Common myeloid progenitor, CD34-positive (primary cell): ENCODE data around the gene KAZN.

Experiments used
- CTCF ChIA-PET: fragments of 350-600 bp; sonication (Branson Sonifier 250); formaldehyde crosslinking; loops from one replicate; lab custom pipeline; 2021; ENCODE audit warnings: antibody characterized with exemption; lab: Charles Lee
- POLR2A ChIA-PET: fragments of 350-600 bp; sonication (Branson Sonifier 250); formaldehyde crosslinking; loops from one replicate; lab custom pipeline; 2021; ENCODE audit warnings: antibody characterized with exemption; lab: Charles Lee
- DNase-seq, 3 donors: peaks; one replicate each; pipeline versions ENCODE4 v3.0.0 to v3.0.0-alpha.2; 2013
- H3K27ac ChIP-seq, 2 experiments: 1 replicate in 1 of 2; 2 replicates in 1 of 2; pipeline ENCODE4 v1.7.0; 2013; ENCODE audit warnings: inconsistent platforms in 2 of 2, low read length in 2 of 2, mild to moderate bottlenecking in 2 of 2, low read depth in 1 of 2, moderate library complexity in 1 of 2; ENCODE audit not compliant: severe bottlenecking in 2 of 2, insufficient read depth in 1 of 2, poor library complexity in 1 of 2
- H3K27me3 ChIP-seq, 5 experiments: replicated peaks in 2 of 5; 1 replicate in 3 of 5; 2 replicates in 2 of 5; pipeline versions ENCODE4 v1.6.1 to v1.7.0; 2013; ENCODE audit warnings: low read length in 4 of 5, mild to moderate bottlenecking in 2 of 5, moderate library complexity in 2 of 5, inconsistent platforms in 1 of 5; ENCODE audit not compliant: insufficient read depth in 5 of 5, control insufficient read depth in 4 of 5
- H3K36me3 ChIP-seq, 4 experiments: 1 replicate in 2 of 4; 2 replicates in 2 of 4; pipeline versions ENCODE4 v1.6.1 to v1.7.0; 2013; ENCODE audit warnings: low read length in 3 of 4, control low read depth in 1 of 4, mild to moderate bottlenecking in 1 of 4; ENCODE audit not compliant: control insufficient read depth in 4 of 4, insufficient read depth in 4 of 4
- H3K4me1 ChIP-seq, 4 experiments: 1 replicate in 3 of 4; 2 replicates in 1 of 4; pipeline versions ENCODE4 v1.6.1 to v1.7.1; 2013; ENCODE audit warnings: low read length in 3 of 4, mild to moderate bottlenecking in 3 of 4, control low read depth in 1 of 4, inconsistent platforms in 1 of 4, moderate library complexity in 1 of 4; ENCODE audit not compliant: control insufficient read depth in 4 of 4, insufficient read depth in 4 of 4; ENCODE audit errors: control extremely low read depth in 1 of 4
- H3K4me3 ChIP-seq, 7 experiments: 1 replicate in 4 of 7; 2 replicates in 3 of 7; pipeline versions ENCODE4 v1.5.1 to v1.7.0; 2013; ENCODE audit warnings: mild to moderate bottlenecking in 7 of 7, low read length in 6 of 7, moderate library complexity in 6 of 7, inconsistent platforms in 2 of 7, low read depth in 2 of 7, control low read depth in 1 of 7; ENCODE audit not compliant: insufficient read depth in 4 of 7, control insufficient read depth in 1 of 7; ENCODE audit errors: extremely low read depth in 1 of 7
- H3K9me3 ChIP-seq, 5 experiments: 1 replicate in 4 of 5; 2 replicates in 1 of 5; pipeline versions ENCODE4 v1.6.1 to v1.7.1; 2013; ENCODE audit warnings: low read length in 4 of 5, mild to moderate bottlenecking in 2 of 5, inconsistent platforms in 1 of 5, low read depth in 1 of 5, moderate library complexity in 1 of 5; ENCODE audit not compliant: control insufficient read depth in 4 of 5, insufficient read depth in 2 of 5; ENCODE audit errors: control extremely low read depth in 1 of 5
- WGBS: methylation state at CpG from one replicate; pipeline ENCODE4 v1.1.5; 2013; ENCODE audit not compliant: insufficient coverage; 5-methylcytosine and 5-hydroxymethylcytosine counted together

KAZN gene

DNA sequence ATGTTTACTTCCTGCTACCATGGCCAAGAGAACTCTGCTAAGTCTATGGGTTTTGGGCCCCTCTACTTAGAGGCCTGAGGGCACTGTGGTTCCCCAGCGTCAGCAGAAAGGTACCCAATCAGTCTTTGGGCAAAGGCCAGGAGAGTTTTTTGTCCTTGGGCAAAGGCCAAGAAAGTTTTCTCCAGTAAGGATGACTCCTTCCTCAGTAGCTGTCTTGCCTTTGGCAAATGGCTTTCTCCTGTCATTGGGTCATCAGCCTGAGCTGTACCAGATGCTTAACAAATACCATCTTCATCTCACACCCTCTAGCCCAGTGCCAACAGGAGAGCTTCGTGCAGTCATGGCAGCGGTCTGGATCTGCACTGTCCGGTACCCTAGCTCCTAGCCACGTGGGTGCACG lies 355.7 kb downstream of the KAZN start:
- ChIA-PET POLR2A (no interaction called here), CTCF (interaction anchor here (0.7 kb wide), 1 partner anchor 72 kb away, joined by 3 read pairs; no protein-coding TSS in a partner anchor)
- Histone ChIP-seq H3K27me3 (peaks cover 0 to 4% (median 0%) of the 10 kb centered on the region in 5 experiments), H3K27ac (no peak overlapping the region), H3K4me1 (no peaks in the 10 kb centered on the region), H3K36me3 (no peaks in the 10 kb centered on the region), H3K4me3 (no peak overlapping the region), H3K9me3 (peaks cover 0 to 7% (median 0%) of the 10 kb centered on the region in 5 experiments)
- DNase-seq: no peak
- 95% methylated on average over 6 of the region's 6 CpGs for WGBS

DNA sequence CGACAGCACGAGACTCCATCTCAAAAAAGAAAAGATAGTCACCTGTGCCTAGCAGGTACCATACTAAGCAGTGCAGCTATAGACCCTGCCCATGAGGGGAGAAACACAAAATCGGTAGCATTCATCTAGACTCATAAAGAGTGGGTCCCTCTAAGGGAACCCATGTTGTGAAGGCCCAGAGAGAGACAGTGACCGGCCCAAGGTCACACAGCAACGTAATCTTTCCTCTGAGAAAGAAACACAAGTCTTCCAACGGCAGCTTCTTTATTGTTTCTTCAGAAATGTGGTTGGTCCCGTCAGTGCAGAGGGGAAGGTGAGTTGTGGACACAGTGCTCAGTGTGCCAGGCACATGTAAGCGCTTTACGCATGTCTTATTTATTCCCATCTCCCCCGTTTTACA lies 356.4 kb downstream of the KAZN start:
- peaks cover 0 to 4% (median 0%) of the 10 kb centered on the region in 5 experiments for H3K27me3 ChIP-seq
- no peak overlapping the region for H3K27ac ChIP-seq
- POLR2A ChIA-PET: no interaction called here
- H3K36me3 ChIP-seq: no peaks in the 10 kb centered on the region
- peaks cover 0 to 7% (median 0%) of the 10 kb centered on the region in 5 experiments for H3K9me3 ChIP-seq
- no peaks in the 10 kb centered on the region for H3K4me1 ChIP-seq
- WGBS: 96% methylated on average over 9 of the region's 10 CpGs
- CTCF ChIA-PET: no interaction called here
- no peak overlapping the region for H3K4me3 ChIP-seq
- no peak for DNase-seq

DNA sequence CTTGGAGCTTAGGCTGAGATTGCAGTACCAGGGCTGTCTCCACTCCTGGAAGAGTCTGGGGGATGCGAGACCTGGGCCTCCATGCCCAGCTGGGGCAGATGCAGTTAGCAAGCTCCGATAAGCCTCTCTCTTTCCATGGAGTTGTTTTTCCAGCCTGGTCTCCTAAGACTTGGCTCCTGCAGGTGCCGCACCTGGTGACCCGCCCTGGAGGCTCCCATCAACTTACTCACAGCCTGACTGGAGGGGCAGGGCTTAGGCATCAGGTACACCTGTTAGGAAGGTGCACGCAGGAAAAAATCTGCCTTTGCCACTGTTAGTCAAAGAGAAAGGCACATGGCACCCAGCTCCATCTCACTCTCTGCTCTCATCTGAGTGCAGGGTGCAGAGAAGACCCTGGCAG lies 356.9 kb downstream of the KAZN start:
- 100% methylated on average over 5 of the region's 5 CpGs for WGBS
- Histone ChIP-seq H3K27me3 (peaks cover 0 to 4% (median 0%) of the 10 kb centered on the region in 5 experiments), H3K4me3 (no peak overlapping the region), H3K9me3 (peaks cover 0 to 7% (median 0%) of the 10 kb centered on the region in 5 experiments), H3K4me1 (no peaks in the 10 kb centered on the region), H3K36me3 (no peaks in the 10 kb centered on the region), H3K27ac (no peak overlapping the region)
- POLR2A ChIA-PET: no interaction called here
- no peak for DNase-seq
- CTCF ChIA-PET: no interaction called here

DNA sequence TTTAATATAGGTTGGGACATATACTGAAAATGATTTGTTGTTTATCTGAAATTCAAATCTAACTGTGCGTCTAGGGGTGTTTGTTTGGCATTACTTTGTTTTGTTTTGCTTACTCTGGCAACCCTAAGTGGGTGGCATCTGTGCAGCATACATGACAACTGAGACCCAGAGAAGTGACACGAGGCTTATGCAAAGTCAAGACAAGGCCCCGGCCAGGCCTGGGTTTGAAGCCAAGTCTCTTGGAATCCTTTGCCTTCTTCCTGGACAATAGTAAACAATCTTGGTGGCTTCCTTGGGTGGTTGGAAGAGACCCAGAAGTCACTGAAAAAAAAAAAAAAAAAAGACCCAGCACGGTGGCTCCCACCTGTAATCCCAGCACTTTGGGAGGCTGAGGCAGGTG lies 357.5 kb downstream of the KAZN start:
- ChIA-PET POLR2A (no interaction called here), CTCF (interaction anchor here (0.7 kb wide), 1 partner anchor 312 kb away, joined by 3 read pairs; no protein-coding TSS in a partner anchor)
- WGBS: 96% methylated on average over 3 of the region's 4 CpGs
- no peak overlapping the region for H3K27ac ChIP-seq
- H3K36me3 ChIP-seq: no peaks in the 10 kb centered on the region
- H3K4me3 ChIP-seq: no peak overlapping the region
- peaks cover 0 to 2% (median 0%) of the 10 kb centered on the region in 5 experiments for H3K27me3 ChIP-seq
- peaks cover 0 to 7% (median 0%) of the 10 kb centered on the region in 5 experiments for H3K9me3 ChIP-seq
- DNase-seq: no peak
- no peaks in the 10 kb centered on the region for H3K4me1 ChIP-seq

DNA sequence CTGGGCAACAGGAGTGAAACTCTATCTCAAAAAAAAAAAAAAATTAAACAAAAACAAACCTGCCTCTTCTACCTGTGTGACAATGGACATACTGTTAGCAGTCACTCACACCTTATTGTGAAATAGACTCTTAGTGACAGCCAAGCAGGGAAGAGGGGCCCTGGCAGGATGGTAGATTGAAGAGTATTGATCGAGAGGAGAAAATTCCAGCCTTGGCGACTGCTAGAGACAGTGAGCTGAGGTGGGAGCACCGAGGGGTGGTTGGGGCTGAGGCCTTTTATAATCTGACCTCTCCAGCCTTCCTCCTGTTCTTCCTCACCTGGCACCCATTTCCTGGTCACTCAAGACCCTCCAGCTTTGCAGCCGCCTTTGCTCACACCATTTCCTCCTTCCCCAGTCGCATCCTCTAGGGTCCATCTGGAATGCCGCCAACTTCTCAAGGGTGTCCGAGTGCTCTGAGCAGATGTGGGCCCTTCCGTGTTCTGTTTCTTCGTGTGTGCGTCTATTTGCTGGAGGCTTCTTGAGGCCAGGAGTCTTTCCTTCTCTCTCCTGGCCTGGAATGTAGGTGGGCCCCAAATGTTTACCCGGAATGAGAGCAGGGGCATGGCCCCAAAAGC lies 358.2 kb downstream of the KAZN start:
- no peak for DNase-seq
- no peak overlapping the region for H3K4me3 ChIP-seq
- H3K27ac ChIP-seq: no peak overlapping the region
- CTCF ChIA-PET: interaction anchor here (0.7 kb wide), 1 partner anchor 313 kb away, joined by 3 read pairs; no protein-coding TSS in a partner anchor
- POLR2A ChIA-PET: no interaction called here
- H3K27me3 ChIP-seq: no peaks in the 10 kb centered on the region
- peaks cover 0 to 7% (median 0%) of the 10 kb centered on the region in 5 experiments for H3K9me3 ChIP-seq
- no peaks in the 10 kb centered on the region for H3K36me3 ChIP-seq
- 96% methylated on average over 10 of the region's 11 CpGs for WGBS
- H3K4me1 ChIP-seq: no peaks in the 10 kb centered on the region

DNA sequence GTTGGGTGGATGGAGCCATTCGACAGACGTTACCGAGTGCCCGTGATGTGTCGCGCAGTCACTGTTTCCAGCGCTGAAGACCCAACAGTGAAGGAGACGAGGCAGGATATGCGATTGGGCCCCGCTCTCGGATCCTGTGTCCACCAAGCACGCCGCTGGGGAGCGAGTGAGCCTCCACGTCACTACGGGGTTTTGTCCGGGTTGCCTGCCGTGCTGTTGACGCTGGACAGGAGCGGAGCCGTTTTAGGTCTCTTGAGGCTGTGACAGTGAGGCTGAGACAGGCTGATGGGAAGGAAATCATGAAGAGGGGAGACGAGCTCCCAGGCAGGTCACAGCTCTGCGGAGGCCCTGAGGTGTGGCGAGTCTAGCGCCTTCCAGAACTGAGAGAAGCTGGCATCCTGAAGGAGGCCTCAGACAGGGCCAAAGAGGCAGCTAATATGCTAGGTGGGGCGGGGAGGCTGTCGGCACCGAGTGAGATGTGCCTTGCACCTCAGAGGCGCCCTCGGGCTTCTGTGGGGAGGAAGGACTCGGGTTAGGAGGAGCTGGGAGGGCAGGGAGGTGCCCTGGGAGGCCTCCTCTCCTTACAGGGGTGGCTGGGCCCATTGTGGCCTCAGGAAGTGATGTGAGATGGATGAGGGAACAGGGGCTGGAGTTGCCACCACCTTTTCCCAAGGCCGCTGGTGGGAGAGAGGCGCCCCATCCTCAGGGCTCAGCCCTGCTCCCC lies 359.1 kb downstream of the KAZN start:
- H3K27ac ChIP-seq: no peak overlapping the region
- POLR2A ChIA-PET: no interaction called here
- H3K4me1 ChIP-seq: no peaks in the 10 kb centered on the region
- CTCF ChIA-PET: no interaction called here
- no peaks in the 10 kb centered on the region for H3K36me3 ChIP-seq
- no peaks in the 10 kb centered on the region for H3K27me3 ChIP-seq
- 97% methylated on average over 26 of the region's 33 CpGs for WGBS
- H3K9me3 ChIP-seq: peaks cover 0 to 8% (median 0%) of the 10 kb centered on the region in 5 experiments
- H3K4me3 ChIP-seq: no peak overlapping the region
- no peak for DNase-seq
